NK-92 (cell line): ENCODE measurements around the gene SCGB3A1.

ENCODE experiments used
- DNase-seq: peaks from one replicate; lab custom pipeline; 2025; ENCODE audit not compliant: unreplicated experiment; lab: John Stamatoyannopoulos, UW

SCGB3A1 gene

GRCh38 chr5:180625791-180626660 lies 34.7 kb upstream of the SCGB3A1 start:
- no peak for DNase-seq

- no peak for DNase-seq
Observed at GRCh38 chr5:180625125-180625790, 34.0 kb upstream of the SCGB3A1 start.

- no peak for DNase-seq
Observed at GRCh38 chr5:180624587-180624986, 33.3 kb upstream of the SCGB3A1 start.

GRCh38 chr5:180623844-180624243 lies 32.5 kb upstream of the SCGB3A1 start:
- no peak for DNase-seq

GRCh38 chr5:180623411-180623834 lies 32.1 kb upstream of the SCGB3A1 start:
- DNase-seq: no peak

GRCh38 chr5:180622910-180623309 lies 31.6 kb upstream of the SCGB3A1 start:
- no peak for DNase-seq

- DNase-seq: no peak
Observed at GRCh38 chr5:180621311-180621710, 30.0 kb upstream of the SCGB3A1 start.

- DNase-seq: no peak
Observed at GRCh38 chr5:180620014-180620413, 28.7 kb upstream of the SCGB3A1 start.

GRCh38 chr5:180619563-180619915 lies 28.2 kb upstream of the SCGB3A1 start:
- no peak for DNase-seq

- no peak for DNase-seq
Observed at GRCh38 chr5:180618829-180619562, 27.7 kb upstream of the SCGB3A1 start.

GRCh38 chr5:180618487-180618828 lies 27.2 kb upstream of the SCGB3A1 start:
- DNase-seq: no peak

GRCh38 chr5:180613814-180614188 lies 22.5 kb upstream of the SCGB3A1 start:
- DNase-seq: no peak

- DNase-seq: no peak
Observed at GRCh38 chr5:180613188-180613813, 22.0 kb upstream of the SCGB3A1 start.

- no peak for DNase-seq
Observed at GRCh38 chr5:180612683-180613082, 21.4 kb upstream of the SCGB3A1 start.

GRCh38 chr5:180611140-180611850 lies 20.0 kb upstream of the SCGB3A1 start:
- DNase-seq: no peak

- DNase-seq: no peak
Observed at GRCh38 chr5:180609817-180610550, 18.7 kb upstream of the SCGB3A1 start.

- no peak for DNase-seq
Observed at GRCh38 chr5:180609386-180609785, 18.1 kb upstream of the SCGB3A1 start.

GRCh38 chr5:180608572-180609310 lies 17.4 kb upstream of the SCGB3A1 start:
- no peak for DNase-seq

GRCh38 chr5:180607861-180608571 lies 16.7 kb upstream of the SCGB3A1 start:
- DNase-seq: no peak
